Kidney (tissue), 14 donors: ENCODE measurements around the gene INTS13. TPM values are rescaled to one million over a fixed set of nuclear protein-coding genes. Genes with fewer than 3 reads are reported as not detected.

Experiments
- DNase-seq, 5 donors: peaks; one replicate each; pipeline ENCODE4 v3.0.0-alpha.2; 2013 to 2020
- FAIRE-seq: peaks from 2 replicates; lab custom pipeline; 2012; peaks lifted over from hg19 to GRCh38; lab: Jason Lieb, UNC
- H3K27ac ChIP-seq, 2 donors: one replicate each; pipeline ENCODE4 v1.7.0; 2013; ENCODE audit warnings: low read depth in 2 of 2, low read length in 2 of 2, inconsistent platforms in 1 of 2
- H3K27me3 ChIP-seq: one replicate; pipeline ENCODE4 v1.7.1; 2013; ENCODE audit warnings: low read length, inconsistent platforms; ENCODE audit not compliant: control insufficient read depth, insufficient read depth
- H3K36me3 ChIP-seq, 3 donors: one replicate each; pipeline versions ENCODE4 v1.7.0 to v1.7.1; 2013; ENCODE audit warnings: low read length in 3 of 3, control low read depth in 1 of 3, inconsistent platforms in 1 of 3; ENCODE audit not compliant: insufficient read depth in 3 of 3, control insufficient read depth in 2 of 3
- H3K4me1 ChIP-seq, 3 donors: one replicate each; pipeline versions ENCODE4 v1.7.0 to v1.7.1; 2013; ENCODE audit warnings: low read length in 3 of 3, inconsistent platforms in 1 of 3, low read depth in 1 of 3; ENCODE audit not compliant: control insufficient read depth in 2 of 3, insufficient read depth in 2 of 3
- H3K4me3 ChIP-seq, 3 donors: one replicate each; pipeline versions ENCODE4 v1.7.0 to v1.8.1; 2013; ENCODE audit warnings: low read length in 3 of 3, control low read depth in 1 of 3, inconsistent platforms in 1 of 3
- H3K9ac ChIP-seq, 3 donors: one replicate each; pipeline versions ENCODE4 v1.7.0 to v1.7.1; 2013; ENCODE audit warnings: low read length in 3 of 3, control low read depth in 1 of 3, inconsistent platforms in 1 of 3
- H3K9me3 ChIP-seq, 3 donors: one replicate each; pipeline versions ENCODE4 v1.7.0 to v1.7.1; 2013; ENCODE audit warnings: low read length in 3 of 3, control low read depth in 1 of 3, inconsistent platforms in 1 of 3; ENCODE audit not compliant: control insufficient read depth in 2 of 3, insufficient read depth in 1 of 3
- intact Hi-C: fragments of 100-400 bp; cut with DNase I; formaldehyde crosslinking; loops from one replicate; pipeline ENCODE4 v1.11.1; 2022
- polyA plus RNA-seq: library from polyadenylated mRNA; stranded (reverse); fragments of 350-450 nt; fragmentation: Illumina TruSeq; extraction: RNeasy Lipid Tissue Mini Kit (QIAGEN cat#74804); gene quantifications from one replicate; pipeline ENCODE4 v1.2.3, GENCODE V29; 2014; ENCODE audit warnings: low read depth, low replicate concordance; ENCODE audit not compliant: insufficient read depth
- total RNA-seq: library from RNA; stranded (reverse); fragmentation: NEBNext Ultra II Directional; extraction: Animal tissue kit (Norgen Biotek cat#: 25700); gene quantifications from one replicate; pipeline ENCODE4 v1.2.1, GENCODE V29; 2021
- TF ChIP-seq, protein P1 (sequence below): IDR thresholded peaks from 3 replicates; pipeline ENCODE4 v1.5.1; 2012; ENCODE audit warnings: mild to moderate bottlenecking, moderate library complexity, borderline replicate concordance; ENCODE audit not compliant: insufficient read depth; ENCODE audit errors: extremely low read depth
- donor health status: control.
- donor health status: control.
- donor health status: control.
- donor health status: control.
- donor health status: control.
- donor health status: DM: yes; HTN: yes; CAD: no.
- donor health status: Normal renal cell carcinoma (clear cell type).

The INTS13 gene
- total and polyA plus RNA-seq, 2 donors from 2014 or later: 11.6 to 17.2 TPM

DNA sequence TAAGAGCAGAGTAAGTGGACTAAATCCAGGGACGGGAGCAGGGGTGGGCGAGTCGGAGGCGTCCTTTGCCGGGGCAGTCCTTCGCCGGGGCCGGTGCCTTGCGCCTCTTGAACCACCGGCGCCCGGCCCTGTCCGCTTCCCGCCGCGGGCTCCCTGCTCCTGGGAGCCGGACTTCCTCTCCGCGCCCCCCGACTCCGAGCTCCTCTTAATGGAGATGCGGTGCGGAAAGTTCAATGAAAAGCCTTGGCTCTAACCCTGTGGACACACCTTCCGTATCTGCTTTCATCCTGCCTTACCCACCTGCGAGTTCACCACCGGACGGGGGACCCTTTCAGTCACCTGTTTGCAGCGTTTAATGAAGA is 901 bp upstream of the INTS13 start:
- Histone ChIP-seq H3K9me3 (no peaks in the 10 kb centered on the region), H3K9ac (peak overlapping the region; percentile 82 to 96 (median 83)), H3K27ac (peak overlapping the region; percentile 96 to 98), H3K4me1 (peaks cover 0 to 13% (median 5%) of the 10 kb centered on the region in 3 donors), H3K36me3 (no peaks in the 10 kb centered on the region), H3K4me3 (peak overlapping the region; percentile 89 to 99 (median 91)), H3K27me3 (no peaks in the 10 kb centered on the region)
- no peak for FAIRE-seq
- intact Hi-C loops: no loop called here
- TF ChIP-seq, protein P1, sequence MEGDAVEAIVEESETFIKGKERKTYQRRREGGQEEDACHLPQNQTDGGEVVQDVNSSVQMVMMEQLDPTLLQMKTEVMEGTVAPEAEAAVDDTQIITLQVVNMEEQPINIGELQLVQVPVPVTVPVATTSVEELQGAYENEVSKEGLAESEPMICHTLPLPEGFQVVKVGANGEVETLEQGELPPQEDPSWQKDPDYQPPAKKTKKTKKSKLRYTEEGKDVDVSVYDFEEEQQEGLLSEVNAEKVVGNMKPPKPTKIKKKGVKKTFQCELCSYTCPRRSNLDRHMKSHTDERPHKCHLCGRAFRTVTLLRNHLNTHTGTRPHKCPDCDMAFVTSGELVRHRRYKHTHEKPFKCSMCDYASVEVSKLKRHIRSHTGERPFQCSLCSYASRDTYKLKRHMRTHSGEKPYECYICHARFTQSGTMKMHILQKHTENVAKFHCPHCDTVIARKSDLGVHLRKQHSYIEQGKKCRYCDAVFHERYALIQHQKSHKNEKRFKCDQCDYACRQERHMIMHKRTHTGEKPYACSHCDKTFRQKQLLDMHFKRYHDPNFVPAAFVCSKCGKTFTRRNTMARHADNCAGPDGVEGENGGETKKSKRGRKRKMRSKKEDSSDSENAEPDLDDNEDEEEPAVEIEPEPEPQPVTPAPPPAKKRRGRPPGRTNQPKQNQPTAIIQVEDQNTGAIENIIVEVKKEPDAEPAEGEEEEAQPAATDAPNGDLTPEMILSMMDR: no peak
- no peak for DNase-seq

DNA sequence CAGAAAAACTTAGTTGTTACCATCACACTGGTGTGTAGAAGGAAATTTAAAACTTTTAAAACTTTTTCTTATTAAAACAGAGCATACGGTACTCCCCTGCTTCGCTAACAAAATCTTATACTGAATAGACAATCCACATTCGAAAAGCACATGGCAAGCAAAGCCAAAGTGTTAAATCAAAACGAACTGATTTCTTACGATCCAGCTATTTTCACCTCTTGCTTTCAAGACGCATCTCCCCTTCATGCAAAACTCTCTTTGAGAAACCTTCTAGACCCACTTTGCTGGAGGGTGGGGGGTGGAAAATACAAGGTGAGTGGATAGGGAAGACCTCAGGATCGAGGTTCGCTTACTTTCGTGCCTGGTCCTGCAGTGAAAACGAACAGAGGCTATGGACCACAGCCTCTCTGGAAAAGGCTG is 328 bp downstream of the INTS13 start:
- Histone ChIP-seq H3K4me3 (peak overlapping the region; percentile 80 to 99 (median 89)), H3K27me3 (no peaks in the 10 kb centered on the region), H3K4me1 (peaks cover 0 to 13% (median 5%) of the 10 kb centered on the region in 3 donors), H3K36me3 (peaks cover 0 to under 1% (median 0%) of the 10 kb centered on the region in 3 donors), H3K9ac (peak overlapping the region; percentile 83 to 87 (median 83)), H3K9me3 (no peaks in the 10 kb centered on the region), H3K27ac (peak overlapping the region; percentile 96 to 98)
- no peak for FAIRE-seq
- intact Hi-C loops: no loop called here
- TF ChIP-seq, protein P1: no peak
- no peak for DNase-seq

DNA sequence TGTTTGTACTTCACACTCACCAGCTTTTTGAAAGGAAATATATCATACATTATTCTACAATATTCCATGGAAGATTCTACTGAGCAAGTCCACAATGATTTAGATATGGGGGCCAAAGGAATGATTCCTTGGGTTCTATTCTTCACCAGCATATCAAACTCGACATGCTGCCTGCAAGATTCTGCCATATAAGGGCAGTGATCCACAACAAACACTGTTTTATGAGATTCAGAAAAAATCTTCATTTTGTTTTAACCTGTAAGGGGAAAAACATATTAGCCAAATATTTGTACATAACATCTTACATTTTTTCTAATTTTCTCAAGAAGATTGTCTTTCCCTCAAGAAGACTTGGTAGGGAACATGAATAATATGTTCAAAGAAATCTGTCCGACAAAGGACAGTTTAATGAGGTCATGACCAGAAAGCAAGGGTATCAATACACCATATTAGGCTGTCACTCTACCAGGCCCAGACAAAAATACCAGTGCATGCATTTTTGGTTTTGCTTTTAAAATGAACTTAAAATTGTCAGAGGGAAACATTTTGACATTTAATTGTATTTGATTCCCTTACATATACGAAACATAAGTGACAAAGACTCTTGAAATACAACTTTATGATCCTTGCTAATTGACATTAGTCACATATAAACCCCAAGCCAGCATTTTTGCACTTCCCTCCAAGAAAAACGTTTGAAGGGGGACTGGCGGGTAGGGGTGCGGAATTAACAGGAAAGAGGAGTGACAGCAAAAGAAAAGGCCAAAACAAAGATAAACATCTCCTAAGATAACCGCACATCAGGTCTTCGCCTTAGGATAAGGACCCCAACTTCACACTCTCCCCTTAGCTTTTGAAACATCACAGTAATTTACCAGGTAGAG is 980 bp downstream of the INTS13 start:
- Histone ChIP-seq H3K9me3 (no peaks in the 10 kb centered on the region), H3K27me3 (no peaks in the 10 kb centered on the region), H3K4me3 (peak overlapping the region; percentile 80 to 99 (median 89)), H3K9ac (peak overlapping the region; percentile 83 to 87 (median 83)), H3K27ac (peak overlapping the region in 1 of 2 donors; percentile 98), H3K36me3 (peaks cover 0 to 5% (median 4%) of the 10 kb centered on the region in 3 donors), H3K4me1 (peaks cover 0 to 12% (median 5%) of the 10 kb centered on the region in 3 donors)
- DNase-seq: peak in 1 of 5 donors; percentile 21
- FAIRE-seq: no peak
- TF ChIP-seq, protein P1: no peak
- intact Hi-C loops: no loop called here
